HEK293T (cell line): Measurements from ENCODE around the gene NFKBIA.

ENCODE experiments used
- ARNT ChIP-seq: fragments of 450-650 bp; IDR thresholded peaks from 2 replicates; pipeline ENCODE4 v1.6.1; 2017; ENCODE audit warnings: mild to moderate bottlenecking
- BHLHE40 ChIP-seq: fragments of 450-650 bp; IDR thresholded peaks from 2 replicates; pipeline ENCODE4 v1.6.1; 2016; ENCODE audit warnings: mild to moderate bottlenecking, moderate library complexity, borderline replicate concordance
- CTBP1 ChIP-seq: fragments of 450-650 bp; IDR thresholded peaks from 2 replicates; pipeline ENCODE4 v1.6.1; 2016; ENCODE audit warnings: borderline replicate concordance
- ELF4 ChIP-seq: fragments of 450-650 bp; IDR thresholded peaks from 2 replicates; pipeline ENCODE4 v1.6.1; 2017; ENCODE audit warnings: antibody characterized with exemption
- LEF1 ChIP-seq: fragments of 450-650 bp; IDR thresholded peaks from 2 replicates; pipeline ENCODE4 v1.6.1; 2017; ENCODE audit warnings: mild to moderate bottlenecking, borderline replicate concordance
- SP1 ChIP-seq: fragments of 450-650 bp; IDR thresholded peaks from 2 replicates; pipeline ENCODE4 v1.6.1; 2017
- TARDBP ChIP-seq: fragments of 450-650 bp; IDR thresholded peaks from 2 replicates; pipeline ENCODE4 v1.6.1; 2016
- ZNF384 ChIP-seq: fragments of 450-650 bp; IDR thresholded peaks from 2 replicates; pipeline ENCODE4 v1.6.1; 2016

DNA sequence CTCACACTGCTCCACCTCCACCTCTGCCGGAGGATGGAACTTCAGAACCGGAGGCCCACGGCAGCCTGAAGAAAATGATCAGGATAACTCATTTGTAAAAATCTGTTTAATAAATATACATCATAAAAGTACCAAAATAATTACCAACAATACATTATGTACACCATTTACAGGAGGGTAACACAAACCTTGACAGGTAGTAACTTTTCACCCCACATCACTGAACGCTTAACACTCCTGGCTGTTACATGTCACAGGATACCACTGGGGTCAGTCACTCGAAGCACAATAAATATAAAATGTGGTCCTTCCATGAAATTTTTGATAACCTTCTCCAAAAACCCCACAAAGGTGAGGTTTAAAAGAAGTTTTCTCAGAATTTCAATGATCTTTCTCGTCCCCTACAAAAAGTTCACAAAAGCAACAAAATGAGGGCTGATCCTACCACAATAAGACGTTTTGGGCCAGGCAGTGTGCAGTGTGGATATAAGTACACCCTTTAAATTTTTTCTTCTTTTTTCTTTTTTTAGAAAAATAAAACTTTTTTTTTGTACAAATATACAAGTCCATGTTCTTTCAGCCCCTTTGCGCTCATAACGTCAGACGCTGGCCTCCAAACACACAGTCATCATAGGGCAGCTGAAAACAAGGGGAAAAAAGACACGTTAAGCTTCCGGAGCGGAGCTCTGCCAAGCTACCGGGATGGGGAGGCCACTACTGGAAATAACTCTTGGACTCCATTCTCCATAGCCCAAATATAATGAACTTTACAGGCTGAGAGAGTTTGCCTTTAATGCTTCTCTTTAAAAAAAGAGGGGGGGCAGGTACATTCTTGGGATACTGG lies 2.9 kb downstream of the NFKBIA start:
- no peak for TF ChIP-seq ARNT
- TF ChIP-seq ELF4, result no peak
- TF ChIP-seq BHLHE40, result no peak
- no peak for TF ChIP-seq ZNF384
- no peak for TF ChIP-seq SP1
- no peak for TF ChIP-seq TARDBP
- no peak for TF ChIP-seq CTBP1
- no peak for TF ChIP-seq LEF1
